Esophagus mucosa (tissue), 1 donor: Measurements from ENCODE around the gene NTRK3. TPM values are rescaled to one million over a fixed set of nuclear protein-coding genes. Genes with fewer than 3 reads are reported as not detected.

Source experiments
- ATAC-seq: fragments of 200-7000 bp; cut with Tn5 transposase; one replicate; pipeline ENCODE4 v1.9.1; 2020
- total RNA-seq: library from RNA; stranded (reverse); gene quantifications from one replicate; pipeline ENCODE4 v1.2.4, GENCODE V29; 2023
- donor health status: DM: yes; HTN: yes; CAD: no.

Gene NTRK3
- total RNA-seq, 1 donor from 2014 or later = 1.00 TPM

- ATAC-seq = no peak
Observed at GRCh38 chr15:88178631-88179030, 77.9 kb downstream of the NTRK3 start.

GRCh38 chr15:88177451-88177850 is 79.1 kb downstream of the NTRK3 start:
- no peak for ATAC-seq

GRCh38 chr15:88174571-88174970 is 82.0 kb downstream of the NTRK3 start:
- no peak for ATAC-seq

- no peak for ATAC-seq
Observed at GRCh38 chr15:88166082-88166993, 90.2 kb downstream of the NTRK3 start.

- no peak for ATAC-seq
Observed at GRCh38 chr15:88161636-88162035, 94.9 kb downstream of the NTRK3 start.

GRCh38 chr15:88155310-88155709 is 101.2 kb downstream of the NTRK3 start:
- ATAC-seq = no peak

GRCh38 chr15:88152672-88153071 is 103.9 kb downstream of the NTRK3 start:
- ATAC-seq = no peak

- no peak for ATAC-seq
Observed at GRCh38 chr15:88147760-88148159, 108.8 kb downstream of the NTRK3 start.

GRCh38 chr15:88144921-88145653 is 111.5 kb downstream of the NTRK3 start:
- ATAC-seq = no peak

- no peak for ATAC-seq
Observed at GRCh38 chr15:88142121-88142520, 114.4 kb downstream of the NTRK3 start.

GRCh38 chr15:88141269-88141889 is 115.2 kb downstream of the NTRK3 start:
- ATAC-seq = no peak

- no peak for ATAC-seq
Observed at GRCh38 chr15:88140398-88140797, 116.1 kb downstream of the NTRK3 start.

- ATAC-seq = no peak
Observed at GRCh38 chr15:88139936-88140335, 116.6 kb downstream of the NTRK3 start.

- ATAC-seq = no peak
Observed at GRCh38 chr15:88133795-88134194, 122.7 kb downstream of the NTRK3 start.

- ATAC-seq = no peak
Observed at GRCh38 chr15:88132499-88132898, 124.0 kb downstream of the NTRK3 start.

- no peak for ATAC-seq
Observed at GRCh38 chr15:88131937-88132336, 124.6 kb downstream of the NTRK3 start.

- no peak for ATAC-seq
Observed at GRCh38 chr15:88127432-88127790, 129.1 kb downstream of the NTRK3 start.

GRCh38 chr15:88126695-88127431 is 129.7 kb downstream of the NTRK3 start:
- ATAC-seq = no peak

- ATAC-seq = no peak
Observed at GRCh38 chr15:88125576-88125975, 131.0 kb downstream of the NTRK3 start.

GRCh38 chr15:88124199-88124598 is 132.3 kb downstream of the NTRK3 start:
- no peak for ATAC-seq

GRCh38 chr15:88121968-88122530 is 134.5 kb downstream of the NTRK3 start:
- no peak for ATAC-seq

- ATAC-seq = no peak
Observed at GRCh38 chr15:88120026-88120425, 136.5 kb downstream of the NTRK3 start.
